NCI-H2196 treated with DMSO at 0.1 percent for 48 hours (cell line): Measurements from ENCODE around the gene ABCG4.
"Not testable (repeated sequence)": the region's sequence is repeated elsewhere in the genome, so short reads cannot be mapped to it uniquely, and the experiment has no call there.

Experiments
- DNase-seq: peaks from one replicate; lab custom pipeline; 2025; ENCODE audit not compliant: unreplicated experiment; lab: John Stamatoyannopoulos, UW

Gene ABCG4

GRCh38 chr11:119115484-119116234 lies 33.2 kb upstream of the ABCG4 start:
- no peak for DNase-seq

- DNase-seq: no peak
These were observed 32.6 kb upstream of the ABCG4 start for GRCh38 chr11:119116235-119116594.

GRCh38 chr11:119116601-119117000 lies 32.3 kb upstream of the ABCG4 start:
- DNase-seq: no peak

- DNase-seq: no peak
These were observed 31.7 kb upstream of the ABCG4 start for GRCh38 chr11:119117004-119117706.

GRCh38 chr11:119118227-119118626 lies 30.6 kb upstream of the ABCG4 start:
- no peak for DNase-seq

GRCh38 chr11:119118946-119119345 lies 29.9 kb upstream of the ABCG4 start:
- DNase-seq: no peak

- DNase-seq: peak; percentile 25
These were observed 28.2 kb upstream of the ABCG4 start for GRCh38 chr11:119120639-119121007.

GRCh38 chr11:119121008-119121810 lies 27.6 kb upstream of the ABCG4 start, which contains the start of gene HINFP:
HINFP (plus strand) TSS chr11:119121580; CDS start chr11:119126945, 5,365 bp downstream.
- DNase-seq: peak; percentile 99

- DNase-seq: no peak
These were observed 27.1 kb upstream of the ABCG4 start for GRCh38 chr11:119121811-119122124.

GRCh38 chr11:119125821-119126220 lies 23.0 kb upstream of the ABCG4 start:
- no peak for DNase-seq

- DNase-seq: no peak
These were observed 22.1 kb upstream of the ABCG4 start for GRCh38 chr11:119126675-119127268.

- no peak for DNase-seq
These were observed 18.2 kb upstream of the ABCG4 start for GRCh38 chr11:119130662-119131061.

- no peak for DNase-seq
These were observed 14.4 kb upstream of the ABCG4 start for GRCh38 chr11:119134389-119134978.

GRCh38 chr11:119139276-119139675 lies 9.6 kb upstream of the ABCG4 start:
- DNase-seq: not testable (repeated sequence)

- DNase-seq: peak; percentile 61
These were observed 3.9 kb upstream of the ABCG4 start for GRCh38 chr11:119144825-119145486.

GRCh38 chr11:119145551-119145950 lies 3.3 kb upstream of the ABCG4 start:
- DNase-seq: no peak

GRCh38 chr11:119147604-119148333 lies 1.1 kb upstream of the ABCG4 start:
- DNase-seq: no peak

- no peak for DNase-seq
These were observed 183 bp upstream of the ABCG4 start for GRCh38 chr11:119148720-119149017.

GRCh38 chr11:119149786-119150275 lies 979 bp downstream of the ABCG4 start:
- DNase-seq: no peak

- no peak for DNase-seq
These were observed 3.2 kb downstream of the ABCG4 start for GRCh38 chr11:119152043-119152442.
